Liver (tissue), 3 donors: ENCODE measurements around the gene MFSD11.

Experiments used
- FOXA1 ChIP-seq: IDR thresholded peaks from 2 replicates; pipeline ENCODE4 v1.6.1; 2016; ENCODE audit warnings: antibody characterized with exemption
- HNF4G ChIP-seq: IDR thresholded peaks from 2 replicates; pipeline ENCODE4 v1.6.1; 2016; ENCODE audit warnings: antibody characterized with exemption
- JUND ChIP-seq, 2 donors: IDR thresholded peaks; 2 replicates each; pipeline ENCODE4 v1.6.1; 2016; ENCODE audit warnings: antibody characterized with exemption in 2 of 2
- RAD21 ChIP-seq, 2 donors: IDR thresholded peaks; 2 replicates each; pipeline ENCODE4 v1.6.1; 2016; ENCODE audit warnings: antibody characterized with exemption in 2 of 2, mild to moderate bottlenecking in 2 of 2
- RXRA ChIP-seq, 2 donors: IDR thresholded peaks; 2 replicates each; pipeline ENCODE4 v1.6.1; 2017 to 2018; ENCODE audit warnings: antibody characterized with exemption in 2 of 2, mild to moderate bottlenecking in 1 of 2
- SP1 ChIP-seq: IDR thresholded peaks from 2 replicates; pipeline ENCODE4 v1.6.1; 2018; ENCODE audit warnings: antibody characterized with exemption, mild to moderate bottlenecking
- TF ChIP-seq, protein P1 (sequence below): fragments of 150-350 bp; IDR thresholded peaks from 2 replicates; pipeline ENCODE4 v1.5.1; 2017; ENCODE audit warnings: improper control_type of control experiment, low read depth, low read length; ENCODE audit not compliant: missing input control
- TF ChIP-seq, protein P2 (sequence below): IDR thresholded peaks from 2 replicates; pipeline ENCODE4 v1.6.1; 2016; ENCODE audit warnings: antibody characterized with exemption
- TF ChIP-seq, protein P3 (sequence below): IDR thresholded peaks from 2 replicates; pipeline ENCODE4 v1.6.1; 2016; ENCODE audit warnings: antibody characterized with exemption
- donor health status: healthy.
- donor health status: healthy.

DNA sequence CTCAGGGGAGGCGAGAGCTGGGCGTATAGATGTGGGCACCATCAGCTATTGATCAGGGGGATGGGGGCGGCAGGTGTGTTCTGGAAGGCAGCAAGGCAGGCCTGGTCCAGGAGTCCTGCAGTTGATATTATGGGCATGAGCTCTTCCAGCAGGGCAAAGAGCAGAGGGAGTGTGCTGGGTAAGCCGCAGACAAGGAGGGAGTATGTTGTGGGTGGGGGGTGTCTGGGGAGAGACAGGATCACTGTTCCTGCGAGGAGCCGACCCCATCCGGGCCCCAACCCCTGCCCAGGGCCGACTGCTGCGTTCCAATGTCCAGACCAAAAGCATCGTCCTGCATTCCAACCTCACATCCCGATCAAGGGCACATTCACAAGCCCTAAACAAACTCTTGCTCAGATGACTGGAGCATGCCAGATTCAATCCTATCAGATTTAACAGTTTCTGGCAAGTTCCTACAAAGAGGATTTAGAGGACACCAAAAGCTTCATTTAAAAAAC, 36.4 kb upstream of the MFSD11 start:
- TF ChIP-seq SP1: no peak
- TF ChIP-seq, protein P1, sequence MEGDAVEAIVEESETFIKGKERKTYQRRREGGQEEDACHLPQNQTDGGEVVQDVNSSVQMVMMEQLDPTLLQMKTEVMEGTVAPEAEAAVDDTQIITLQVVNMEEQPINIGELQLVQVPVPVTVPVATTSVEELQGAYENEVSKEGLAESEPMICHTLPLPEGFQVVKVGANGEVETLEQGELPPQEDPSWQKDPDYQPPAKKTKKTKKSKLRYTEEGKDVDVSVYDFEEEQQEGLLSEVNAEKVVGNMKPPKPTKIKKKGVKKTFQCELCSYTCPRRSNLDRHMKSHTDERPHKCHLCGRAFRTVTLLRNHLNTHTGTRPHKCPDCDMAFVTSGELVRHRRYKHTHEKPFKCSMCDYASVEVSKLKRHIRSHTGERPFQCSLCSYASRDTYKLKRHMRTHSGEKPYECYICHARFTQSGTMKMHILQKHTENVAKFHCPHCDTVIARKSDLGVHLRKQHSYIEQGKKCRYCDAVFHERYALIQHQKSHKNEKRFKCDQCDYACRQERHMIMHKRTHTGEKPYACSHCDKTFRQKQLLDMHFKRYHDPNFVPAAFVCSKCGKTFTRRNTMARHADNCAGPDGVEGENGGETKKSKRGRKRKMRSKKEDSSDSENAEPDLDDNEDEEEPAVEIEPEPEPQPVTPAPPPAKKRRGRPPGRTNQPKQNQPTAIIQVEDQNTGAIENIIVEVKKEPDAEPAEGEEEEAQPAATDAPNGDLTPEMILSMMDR: no peak
- no peak for TF ChIP-seq HNF4G
- TF ChIP-seq, protein P2, sequence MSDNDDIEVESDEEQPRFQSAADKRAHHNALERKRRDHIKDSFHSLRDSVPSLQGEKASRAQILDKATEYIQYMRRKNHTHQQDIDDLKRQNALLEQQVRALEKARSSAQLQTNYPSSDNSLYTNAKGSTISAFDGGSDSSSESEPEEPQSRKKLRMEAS: no peak
- no peak for TF ChIP-seq JUND (IDR thresholded peaks at IDR 0.05)
- TF ChIP-seq FOXA1: no peak
- no peak for TF ChIP-seq RAD21 (IDR thresholded peaks at IDR 0.05)
- TF ChIP-seq, protein P3, sequence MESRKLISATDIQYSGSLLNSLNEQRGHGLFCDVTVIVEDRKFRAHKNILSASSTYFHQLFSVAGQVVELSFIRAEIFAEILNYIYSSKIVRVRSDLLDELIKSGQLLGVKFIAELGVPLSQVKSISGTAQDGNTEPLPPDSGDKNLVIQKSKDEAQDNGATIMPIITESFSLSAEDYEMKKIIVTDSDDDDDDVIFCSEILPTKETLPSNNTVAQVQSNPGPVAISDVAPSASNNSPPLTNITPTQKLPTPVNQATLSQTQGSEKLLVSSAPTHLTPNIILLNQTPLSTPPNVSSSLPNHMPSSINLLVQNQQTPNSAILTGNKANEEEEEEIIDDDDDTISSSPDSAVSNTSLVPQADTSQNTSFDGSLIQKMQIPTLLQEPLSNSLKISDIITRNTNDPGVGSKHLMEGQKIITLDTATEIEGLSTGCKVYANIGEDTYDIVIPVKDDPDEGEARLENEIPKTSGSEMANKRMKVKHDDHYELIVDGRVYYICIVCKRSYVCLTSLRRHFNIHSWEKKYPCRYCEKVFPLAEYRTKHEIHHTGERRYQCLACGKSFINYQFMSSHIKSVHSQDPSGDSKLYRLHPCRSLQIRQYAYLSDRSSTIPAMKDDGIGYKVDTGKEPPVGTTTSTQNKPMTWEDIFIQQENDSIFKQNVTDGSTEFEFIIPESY: no peak
- no peak for TF ChIP-seq RXRA (IDR thresholded peaks at IDR 0.05)
